DOHH2 (cell line): ENCODE results near the gene WDR19.

Experiments used
- EZH2phosphoT487 ChIP-seq: fragments of 200-600 bp; sonication (generic); IDR thresholded peaks from 2 replicates; pipeline ENCODE4 v1.6.1; 2017; ENCODE audit warnings: borderline replicate concordance, mild to moderate bottlenecking, antibody characterized with exemption, low read length, moderate library complexity, mixed read lengths
- TF ChIP-seq, protein P1 (sequence below): fragments of 200-600 bp; sonication (generic); IDR thresholded peaks from one replicate; pipeline ENCODE4 v1.5.1; 2014; ENCODE audit warnings: antibody characterized with exemption, mild to moderate bottlenecking, low read depth, low read length; ENCODE audit not compliant: poor library complexity, severe bottlenecking

DNA sequence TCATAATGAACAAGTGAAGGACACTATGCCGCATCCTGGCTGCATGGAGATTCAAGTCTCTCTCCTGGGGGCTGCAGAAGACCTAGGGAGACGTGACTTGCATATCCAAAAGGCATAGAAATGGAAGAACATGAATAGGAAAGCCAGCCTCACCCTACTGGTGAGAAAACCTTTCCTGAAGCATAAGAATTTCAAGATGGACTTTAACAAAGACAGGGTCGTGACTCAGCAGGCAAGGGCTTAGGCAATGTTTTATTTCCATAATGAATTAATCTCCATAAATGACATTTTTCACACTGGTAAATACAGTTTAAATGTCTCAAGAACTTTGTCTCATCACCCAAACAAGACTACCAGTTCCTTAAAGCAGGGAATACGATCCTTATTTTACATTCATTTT, 104.9 kb downstream of the WDR19 start:
- no peak for TF ChIP-seq EZH2phosphoT487
- TF ChIP-seq, protein P1, sequence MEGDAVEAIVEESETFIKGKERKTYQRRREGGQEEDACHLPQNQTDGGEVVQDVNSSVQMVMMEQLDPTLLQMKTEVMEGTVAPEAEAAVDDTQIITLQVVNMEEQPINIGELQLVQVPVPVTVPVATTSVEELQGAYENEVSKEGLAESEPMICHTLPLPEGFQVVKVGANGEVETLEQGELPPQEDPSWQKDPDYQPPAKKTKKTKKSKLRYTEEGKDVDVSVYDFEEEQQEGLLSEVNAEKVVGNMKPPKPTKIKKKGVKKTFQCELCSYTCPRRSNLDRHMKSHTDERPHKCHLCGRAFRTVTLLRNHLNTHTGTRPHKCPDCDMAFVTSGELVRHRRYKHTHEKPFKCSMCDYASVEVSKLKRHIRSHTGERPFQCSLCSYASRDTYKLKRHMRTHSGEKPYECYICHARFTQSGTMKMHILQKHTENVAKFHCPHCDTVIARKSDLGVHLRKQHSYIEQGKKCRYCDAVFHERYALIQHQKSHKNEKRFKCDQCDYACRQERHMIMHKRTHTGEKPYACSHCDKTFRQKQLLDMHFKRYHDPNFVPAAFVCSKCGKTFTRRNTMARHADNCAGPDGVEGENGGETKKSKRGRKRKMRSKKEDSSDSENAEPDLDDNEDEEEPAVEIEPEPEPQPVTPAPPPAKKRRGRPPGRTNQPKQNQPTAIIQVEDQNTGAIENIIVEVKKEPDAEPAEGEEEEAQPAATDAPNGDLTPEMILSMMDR = no peak
